ENCODE measurements around the gene NCMAP.
"Not testable (repeated sequence)": the region's sequence is repeated elsewhere in the genome, so short reads cannot be mapped to it uniquely, and the experiment has no call there.

GRCh38 chr1:24549210-24549609, 6.7 kb upstream of the NCMAP start:
- TF ChIP-seq EP300 (IDR thresholded peaks at IDR 0.05); JUN (IDR thresholded peaks at IDR 0.05); POLR2AphosphoS2 (conservative IDR thresholded peaks at IDR 0.05; ENCODE audit: low read length); CTCF (IDR thresholded peaks at IDR 0.05); EHMT2 (IDR thresholded peaks at IDR 0.05; ENCODE audit: low read depth); CEBPB (IDR thresholded peaks at IDR 0.05); POLR2A (IDR thresholded peaks at IDR 0.05; ENCODE audit: low read length); NPAS2 (CRISPR knock-in tag; IDR thresholded peaks at IDR 0.05; ENCODE audit: borderline replicate concordance); REST (IDR thresholded peaks at IDR 0.05): not testable (repeated sequence)

All from A549 (cell line).